ENCODE measurements around the gene BLM.

Gene BLM

DNA sequence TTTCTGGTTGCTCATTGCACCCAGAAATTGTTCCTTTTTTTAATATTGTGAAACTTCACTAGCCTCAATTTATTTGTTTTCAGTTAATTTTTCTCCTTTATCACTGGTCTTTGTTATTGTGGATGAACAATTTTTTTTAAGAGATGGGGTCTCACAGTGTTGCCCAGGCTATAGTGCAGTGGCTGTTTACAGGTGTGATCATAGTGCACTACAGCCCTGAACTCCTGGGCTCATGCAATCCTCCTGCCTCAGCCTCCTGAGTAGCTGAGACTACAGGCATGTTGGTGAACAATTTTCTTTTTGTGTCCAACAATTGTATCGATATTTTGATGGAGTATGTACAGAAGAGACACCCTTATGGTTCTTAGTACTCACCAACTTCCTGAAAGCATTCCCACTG is 26.3 kb downstream of the BLM start:
- TF ChIP-seq, protein P1, sequence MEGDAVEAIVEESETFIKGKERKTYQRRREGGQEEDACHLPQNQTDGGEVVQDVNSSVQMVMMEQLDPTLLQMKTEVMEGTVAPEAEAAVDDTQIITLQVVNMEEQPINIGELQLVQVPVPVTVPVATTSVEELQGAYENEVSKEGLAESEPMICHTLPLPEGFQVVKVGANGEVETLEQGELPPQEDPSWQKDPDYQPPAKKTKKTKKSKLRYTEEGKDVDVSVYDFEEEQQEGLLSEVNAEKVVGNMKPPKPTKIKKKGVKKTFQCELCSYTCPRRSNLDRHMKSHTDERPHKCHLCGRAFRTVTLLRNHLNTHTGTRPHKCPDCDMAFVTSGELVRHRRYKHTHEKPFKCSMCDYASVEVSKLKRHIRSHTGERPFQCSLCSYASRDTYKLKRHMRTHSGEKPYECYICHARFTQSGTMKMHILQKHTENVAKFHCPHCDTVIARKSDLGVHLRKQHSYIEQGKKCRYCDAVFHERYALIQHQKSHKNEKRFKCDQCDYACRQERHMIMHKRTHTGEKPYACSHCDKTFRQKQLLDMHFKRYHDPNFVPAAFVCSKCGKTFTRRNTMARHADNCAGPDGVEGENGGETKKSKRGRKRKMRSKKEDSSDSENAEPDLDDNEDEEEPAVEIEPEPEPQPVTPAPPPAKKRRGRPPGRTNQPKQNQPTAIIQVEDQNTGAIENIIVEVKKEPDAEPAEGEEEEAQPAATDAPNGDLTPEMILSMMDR (conservative IDR thresholded peaks at IDR 0.05), result no peak
- H3K27ac ChIP-seq, result no peak overlapping the region

DNA sequence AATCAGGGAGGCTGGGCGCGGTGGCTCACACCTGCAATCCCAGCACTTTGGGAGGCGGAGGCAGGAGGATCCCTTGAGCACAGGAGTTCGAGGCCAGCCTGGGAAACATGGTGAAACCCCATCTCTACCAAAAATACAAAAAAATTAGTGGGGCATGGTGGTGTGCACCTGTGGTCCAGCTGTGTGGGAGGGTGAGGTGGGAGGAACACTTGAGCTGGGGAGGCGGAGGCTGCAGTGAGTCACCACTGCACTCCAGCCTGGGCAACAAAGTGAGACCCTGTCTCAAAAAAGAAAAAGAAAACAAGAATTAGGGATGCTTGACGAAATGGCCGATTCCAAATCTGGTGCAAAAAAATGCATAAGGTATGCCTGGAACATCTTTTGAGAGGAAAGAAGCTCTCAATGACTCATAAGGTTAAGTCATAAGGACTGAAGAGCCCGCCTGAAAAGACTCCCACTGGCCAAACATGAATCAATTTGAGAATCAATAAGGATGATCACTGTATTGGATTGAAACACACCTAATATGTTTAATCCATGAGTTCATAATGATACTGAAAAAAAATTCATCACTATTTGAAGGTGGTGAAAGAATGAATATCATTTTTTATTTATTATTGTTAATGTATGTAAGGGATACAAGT is 27.7 kb downstream of the BLM start:
- no peak overlapping the region for H3K27ac ChIP-seq
- TF ChIP-seq, protein P1 (conservative IDR thresholded peaks at IDR 0.05), result no peak

DNA sequence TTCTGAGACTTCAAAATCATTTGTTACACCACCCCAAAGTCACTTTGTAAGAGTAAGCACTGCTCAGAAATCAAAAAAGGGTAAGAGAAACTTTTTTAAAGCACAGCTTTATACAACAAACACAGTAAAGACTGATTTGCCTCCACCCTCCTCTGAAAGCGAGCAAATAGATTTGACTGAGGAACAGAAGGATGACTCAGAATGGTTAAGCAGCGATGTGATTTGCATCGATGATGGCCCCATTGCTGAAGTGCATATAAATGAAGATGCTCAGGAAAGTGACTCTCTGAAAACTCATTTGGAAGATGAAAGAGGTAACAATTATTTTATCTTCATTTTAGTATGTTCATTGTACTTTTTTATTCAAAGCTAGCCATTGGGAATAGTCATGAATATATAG is 32.6 kb downstream of the BLM start:
- H3K27ac ChIP-seq, result no peak overlapping the region
- TF ChIP-seq, protein P1 (conservative IDR thresholded peaks at IDR 0.05), result no peak

DNA sequence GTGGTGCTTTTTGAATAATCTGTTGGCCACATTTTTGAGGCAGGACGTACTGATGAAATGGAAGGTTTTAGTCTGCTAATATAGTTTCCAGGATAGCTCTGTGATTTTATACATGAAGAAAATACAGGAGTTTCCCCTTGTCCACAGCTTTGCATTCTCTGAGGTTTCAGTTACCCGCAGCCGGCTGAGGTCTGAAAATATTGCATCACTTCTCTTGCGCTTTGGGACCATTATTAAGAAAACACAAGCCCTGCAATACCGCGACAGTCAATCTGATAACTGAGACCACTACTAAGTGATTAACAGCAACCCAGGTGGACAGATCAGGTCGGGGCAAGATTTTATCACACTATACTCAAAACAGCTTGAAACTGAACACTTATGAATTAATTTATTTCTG is 33.0 kb downstream of the BLM start:
- TF ChIP-seq, protein P1 (conservative IDR thresholded peaks at IDR 0.05), result no peak
- H3K27ac ChIP-seq, result no peak overlapping the region

DNA sequence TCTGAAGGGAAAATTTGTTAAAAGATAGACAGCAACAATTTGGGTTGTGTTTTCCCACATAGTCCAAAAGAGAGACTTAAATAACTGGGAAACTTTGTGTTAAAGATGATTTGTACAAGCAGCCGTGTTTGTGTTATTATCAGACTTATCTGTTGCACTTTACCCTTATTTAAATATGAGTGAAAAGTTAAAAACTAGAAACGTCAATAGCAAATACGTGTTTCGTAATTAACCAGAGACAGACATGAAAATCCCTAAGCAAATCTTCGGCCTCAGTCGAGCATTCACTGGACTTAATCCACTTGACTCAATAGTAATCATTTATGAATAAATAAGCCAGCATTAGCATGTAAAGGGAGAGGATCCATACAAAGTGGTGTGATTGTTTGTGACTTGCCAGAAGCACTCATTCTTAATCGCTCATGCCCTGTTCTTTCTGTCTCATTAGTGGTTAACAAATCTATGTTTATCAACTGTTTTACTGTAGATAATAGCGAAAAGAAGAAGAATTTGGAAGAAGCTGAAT is 34.2 kb downstream of the BLM start:
- H3K27ac ChIP-seq, result no peak overlapping the region
- TF ChIP-seq, protein P1 (conservative IDR thresholded peaks at IDR 0.05), result no peak

DNA sequence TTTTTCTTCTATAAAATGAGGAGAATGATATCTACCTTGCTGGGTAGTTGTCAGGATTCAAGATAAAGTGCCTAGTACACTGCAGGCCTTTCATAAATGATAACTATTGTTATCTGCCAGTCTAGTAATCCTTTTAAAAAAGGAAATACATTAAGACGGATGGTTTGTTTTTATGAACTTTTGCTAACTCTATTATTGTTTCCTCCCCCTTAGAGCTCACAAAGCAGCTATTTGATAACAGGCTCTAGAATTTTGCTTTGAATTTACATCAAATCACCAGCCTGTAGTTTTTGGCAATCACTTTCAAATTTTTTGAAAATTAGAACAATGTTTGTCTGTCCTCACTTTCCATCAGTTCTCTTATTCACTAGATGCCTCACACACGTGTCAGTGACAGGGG is 39.8 kb downstream of the BLM start:
- peak overlapping the region; percentile 56 for H3K27ac ChIP-seq
- TF ChIP-seq, protein P1 (conservative IDR thresholded peaks at IDR 0.05), result no peak

DNA sequence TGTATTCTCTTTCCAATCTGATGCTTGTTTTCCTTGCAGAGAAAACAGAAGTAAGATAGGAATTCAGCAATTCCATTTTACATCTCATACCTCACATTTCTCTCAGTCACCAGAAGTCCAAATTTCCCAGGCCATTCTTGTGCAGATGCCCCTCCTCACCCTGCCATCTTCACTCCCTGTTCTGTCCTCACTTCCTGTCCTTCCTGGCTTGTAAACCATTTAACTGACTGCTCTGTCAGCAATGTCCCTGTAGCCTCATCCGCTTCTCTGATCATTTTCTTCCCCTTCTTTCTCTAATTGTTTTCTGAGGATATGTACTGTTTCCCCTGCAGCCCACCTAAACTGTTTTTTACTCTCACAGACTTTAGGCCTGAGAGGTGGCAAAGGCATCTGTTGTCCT is 40.3 kb downstream of the BLM start:
- peak overlapping the region; percentile 56 for H3K27ac ChIP-seq
- TF ChIP-seq, protein P1 (conservative IDR thresholded peaks at IDR 0.05), result no peak

Measured in VCaP (cell line).